ENCODE results near the gene FBXO22. TPM values are rescaled to one million over a fixed set of nuclear protein-coding genes. Genes with fewer than 3 reads are reported as not detected.
"Not testable (repeated sequence)": the region's sequence is repeated elsewhere in the genome, so short reads cannot be mapped to it uniquely, and the experiment has no call there.

Gene FBXO22
- total and polyA plus RNA-seq, 4 experiments from 2014 or later = 13.8 to 30.1 (median 24.0) TPM

- CTCF ChIA-PET (ENCODE audit: partially characterized antibody) = no interaction called here
- Histone ChIP-seq H3K27me3 (ENCODE audit: insufficient read depth, low read length) (no peaks in the 10 kb centered on the region), H3K4me1 (ENCODE audit: insufficient read depth, low read length) (no peaks in the 10 kb centered on the region), H3K9me3 (ENCODE audit: control insufficient read depth in 1 of 2, low read length in 2 of 2) (no peaks in the 10 kb centered on the region), H3K4me3 (ENCODE audit: low read length in 2 of 2) (no peak overlapping the region), H3K27ac (ENCODE audit: low read depth, low read length) (no peak overlapping the region), H3K36me3 (ENCODE audit: insufficient read depth, low read length) (no peaks in the 10 kb centered on the region)
- POLR2A ChIA-PET (ENCODE audit: partially characterized antibody) = no interaction called here
- no peaks in the 10 kb centered on the region for H3K4me1 Mint-ChIP-seq
- DNase-seq = no peak
- no peaks in the 10 kb centered on the region for H3K36me3 Mint-ChIP-seq
- H3K27me3 Mint-ChIP-seq = peaks cover 2 to 5% of the 10 kb centered on the region in 2 donors
- H3K9me3 Mint-ChIP-seq = peaks cover 0 to 5% (median 2%) of the 10 kb centered on the region in 8 donors
- H3K4me3 Mint-ChIP-seq = no peak overlapping the region
- no peak overlapping the region for H3K27ac Mint-ChIP-seq
- intact Hi-C loops (cut with micrococcal nuclease) = no loop called here
Observed at GRCh38 chr15:75966073-75966472, 62.4 kb downstream of the FBXO22 start.

- H3K36me3 ChIP-seq (ENCODE audit: insufficient read depth, low read length); H3K9me3 Mint-ChIP-seq; H3K4me1 Mint-ChIP-seq; intact Hi-C loops (cut with micrococcal nuclease); H3K9me3 ChIP-seq (ENCODE audit: control insufficient read depth in 1 of 2, low read length in 2 of 2); H3K27ac ChIP-seq (ENCODE audit: low read depth, low read length); H3K4me3 ChIP-seq (ENCODE audit: low read length in 2 of 2); H3K27ac Mint-ChIP-seq; H3K4me1 ChIP-seq (ENCODE audit: insufficient read depth, low read length); CTCF ChIA-PET (ENCODE audit: partially characterized antibody); H3K27me3 ChIP-seq (ENCODE audit: insufficient read depth, low read length); H3K36me3 Mint-ChIP-seq; H3K4me3 Mint-ChIP-seq; DNase-seq; POLR2A ChIA-PET (ENCODE audit: partially characterized antibody): not testable (repeated sequence)
- peaks cover 22 to 35% of the 10 kb centered on the region in 2 donors for H3K27me3 Mint-ChIP-seq
Observed at GRCh38 chr15:75976766-75977165, 73.1 kb downstream of the FBXO22 start.

- H3K27ac Mint-ChIP-seq = no peak overlapping the region
- H3K9me3 Mint-ChIP-seq = peaks cover 0 to 3% (median 1%) of the 10 kb centered on the region in 8 donors
- intact Hi-C loops (cut with micrococcal nuclease) = no loop called here
- POLR2A ChIA-PET (ENCODE audit: partially characterized antibody) = no interaction called here
- no peak overlapping the region for H3K4me3 Mint-ChIP-seq
- H3K4me3 ChIP-seq (ENCODE audit: low read length in 2 of 2) = no peak overlapping the region
- peaks cover 6% of the 10 kb centered on the region for H3K27me3 ChIP-seq (ENCODE audit: insufficient read depth, low read length)
- peaks cover 15% of the 10 kb centered on the region in 2 donors for H3K27me3 Mint-ChIP-seq
- no peaks in the 10 kb centered on the region for H3K4me1 ChIP-seq (ENCODE audit: insufficient read depth, low read length)
- no peaks in the 10 kb centered on the region for H3K9me3 ChIP-seq (ENCODE audit: control insufficient read depth in 1 of 2, low read length in 2 of 2)
- no peaks in the 10 kb centered on the region for H3K36me3 Mint-ChIP-seq
- H3K4me1 Mint-ChIP-seq = peaks cover 0 to 4% (median 0%) of the 10 kb centered on the region in 4 donors
- no peak overlapping the region for H3K27ac ChIP-seq (ENCODE audit: low read depth, low read length)
- no peak for DNase-seq
- H3K36me3 ChIP-seq (ENCODE audit: insufficient read depth, low read length) = no peaks in the 10 kb centered on the region
- CTCF ChIA-PET (ENCODE audit: partially characterized antibody) = no interaction called here
Observed at GRCh38 chr15:75981149-75981815, 77.6 kb downstream of the FBXO22 start.

- Mint-ChIP-seq H3K27me3 (peaks cover 15% of the 10 kb centered on the region in 2 donors), H3K4me1 (peaks cover 0 to 4% (median 0%) of the 10 kb centered on the region in 4 donors), H3K27ac (no peak overlapping the region), H3K9me3 (peaks cover 0 to 3% (median 1%) of the 10 kb centered on the region in 8 donors), H3K36me3 (no peaks in the 10 kb centered on the region), H3K4me3 (no peak overlapping the region)
- no peak overlapping the region for H3K4me3 ChIP-seq (ENCODE audit: low read length in 2 of 2)
- no peak for DNase-seq
- no peaks in the 10 kb centered on the region for H3K36me3 ChIP-seq (ENCODE audit: insufficient read depth, low read length)
- peaks cover 6% of the 10 kb centered on the region for H3K27me3 ChIP-seq (ENCODE audit: insufficient read depth, low read length)
- H3K9me3 ChIP-seq (ENCODE audit: control insufficient read depth in 1 of 2, low read length in 2 of 2) = no peaks in the 10 kb centered on the region
- intact Hi-C loops (cut with micrococcal nuclease) = no loop called here
- H3K27ac ChIP-seq (ENCODE audit: low read depth, low read length) = no peak overlapping the region
- ChIA-PET POLR2A (ENCODE audit: partially characterized antibody) (no interaction called here), CTCF (ENCODE audit: partially characterized antibody) (no interaction called here)
- H3K4me1 ChIP-seq (ENCODE audit: insufficient read depth, low read length) = no peaks in the 10 kb centered on the region
Observed at GRCh38 chr15:75982468-75982867, 78.8 kb downstream of the FBXO22 start.

- H3K4me1 Mint-ChIP-seq; H3K4me3 Mint-ChIP-seq; DNase-seq; H3K27me3 Mint-ChIP-seq; H3K27me3 ChIP-seq (ENCODE audit: insufficient read depth, low read length); H3K27ac ChIP-seq (ENCODE audit: low read depth, low read length); POLR2A ChIA-PET (ENCODE audit: partially characterized antibody); H3K9me3 ChIP-seq (ENCODE audit: control insufficient read depth in 1 of 2, low read length in 2 of 2); H3K36me3 ChIP-seq (ENCODE audit: insufficient read depth, low read length); intact Hi-C loops (cut with micrococcal nuclease); H3K27ac Mint-ChIP-seq; H3K4me3 ChIP-seq (ENCODE audit: low read length in 2 of 2); CTCF ChIA-PET (ENCODE audit: partially characterized antibody); H3K36me3 Mint-ChIP-seq; H3K4me1 ChIP-seq (ENCODE audit: insufficient read depth, low read length); H3K9me3 Mint-ChIP-seq: not testable (repeated sequence)
Observed at GRCh38 chr15:75984706-75985105, 81.0 kb downstream of the FBXO22 start.

GRCh38 chr15:75985971-75986370 lies 82.3 kb downstream of the FBXO22 start:
- Histone ChIP-seq H3K27ac (ENCODE audit: low read depth, low read length) (no peak overlapping the region), H3K4me1 (ENCODE audit: insufficient read depth, low read length) (no peaks in the 10 kb centered on the region), H3K27me3 (ENCODE audit: insufficient read depth, low read length) (no peaks in the 10 kb centered on the region), H3K36me3 (ENCODE audit: insufficient read depth, low read length) (no peaks in the 10 kb centered on the region), H3K9me3 (ENCODE audit: control insufficient read depth in 1 of 2, low read length in 2 of 2) (no peaks in the 10 kb centered on the region), H3K4me3 (ENCODE audit: low read length in 2 of 2) (no peak overlapping the region)
- ChIA-PET CTCF (ENCODE audit: partially characterized antibody) (no interaction called here), POLR2A (ENCODE audit: partially characterized antibody) (no interaction called here)
- Mint-ChIP-seq H3K4me3 (no peak overlapping the region), H3K36me3 (no peaks in the 10 kb centered on the region), H3K9me3 (peaks cover 0 to 2% (median 0%) of the 10 kb centered on the region in 8 donors), H3K27ac (no peak overlapping the region), H3K4me1 (peaks cover 0 to 4% (median under 1%) of the 10 kb centered on the region in 4 donors), H3K27me3 (peaks cover 0 to 5% of the 10 kb centered on the region in 2 donors)
- intact Hi-C loops (cut with micrococcal nuclease) = no loop called here
- peak in 1 of 5 donors; percentile 2 for DNase-seq

- H3K27me3 ChIP-seq (ENCODE audit: insufficient read depth, low read length) = no peaks in the 10 kb centered on the region
- peaks cover 0 to 4% (median under 1%) of the 10 kb centered on the region in 4 donors for H3K4me1 Mint-ChIP-seq
- DNase-seq = no peak
- peaks cover 0 to 13% (median 4%) of the 10 kb centered on the region in 8 donors for H3K9me3 Mint-ChIP-seq
- no peaks in the 10 kb centered on the region for H3K4me1 ChIP-seq (ENCODE audit: insufficient read depth, low read length)
- H3K4me3 ChIP-seq (ENCODE audit: low read length in 2 of 2) = no peak overlapping the region
- H3K27ac ChIP-seq (ENCODE audit: low read depth, low read length) = no peak overlapping the region
- no peaks in the 10 kb centered on the region for H3K36me3 ChIP-seq (ENCODE audit: insufficient read depth, low read length)
- H3K4me3 Mint-ChIP-seq = no peak overlapping the region
- H3K27ac Mint-ChIP-seq = no peak overlapping the region
- POLR2A ChIA-PET (ENCODE audit: partially characterized antibody) = no interaction called here
- H3K27me3 Mint-ChIP-seq = peaks cover 3 to 7% of the 10 kb centered on the region in 2 donors
- no peaks in the 10 kb centered on the region for H3K9me3 ChIP-seq (ENCODE audit: control insufficient read depth in 1 of 2, low read length in 2 of 2)
- intact Hi-C loops (cut with micrococcal nuclease) = no loop called here
- H3K36me3 Mint-ChIP-seq = peaks cover 0 to under 1% of the 10 kb centered on the region in 2 donors
- CTCF ChIA-PET (ENCODE audit: partially characterized antibody) = interaction anchor here (1.2 kb wide), 1 partner anchor 12 kb away, joined by 3 read pairs; no protein-coding TSS in a partner anchor
Observed at GRCh38 chr15:75989045-75989444, 85.4 kb downstream of the FBXO22 start.
